PFSK-1 (cell line): ENCODE results near the gene RAP1GAP2.

Experiments used
- FOXP2 ChIP-seq: optimal IDR thresholded peaks from 2 replicates; pipeline ENCODE3; 2011; ENCODE audit warnings: borderline replicate concordance, control low read depth, inconsistent platforms; ENCODE audit not compliant: insufficient read depth; ENCODE audit errors: extremely low read length, extremely low read depth
- POLR2AphosphoS5 ChIP-seq: IDR thresholded peaks from 2 replicates; pipeline ENCODE4 v1.6.1; 2012; ENCODE audit warnings: low read depth, mild to moderate bottlenecking, control low read depth, low read length, moderate library complexity
- SIN3A ChIP-seq: IDR thresholded peaks from 2 replicates; pipeline ENCODE4 v1.6.1; 2012; ENCODE audit warnings: mild to moderate bottlenecking, low read length, moderate library complexity, borderline replicate concordance; ENCODE audit not compliant: insufficient read depth
- TAF1 ChIP-seq: IDR thresholded peaks from 2 replicates; pipeline ENCODE4 v1.6.1; 2012; ENCODE audit warnings: low read length, control low read depth, borderline replicate concordance; ENCODE audit not compliant: insufficient read depth
- TF ChIP-seq, protein P1 (sequence below), 2 experiments: IDR thresholded peaks; 2 replicates each; pipeline versions ENCODE4 v1.6.1 to v1.8.0; 2011 to 2012; ENCODE audit warnings: low read depth in 2 of 2, low read length in 2 of 2, control low read depth in 1 of 2, inconsistent platforms in 1 of 2, mild to moderate bottlenecking in 1 of 2, moderate library complexity in 1 of 2; ENCODE audit not compliant: insufficient read depth in 1 of 2

The RAP1GAP2 gene

DNA sequence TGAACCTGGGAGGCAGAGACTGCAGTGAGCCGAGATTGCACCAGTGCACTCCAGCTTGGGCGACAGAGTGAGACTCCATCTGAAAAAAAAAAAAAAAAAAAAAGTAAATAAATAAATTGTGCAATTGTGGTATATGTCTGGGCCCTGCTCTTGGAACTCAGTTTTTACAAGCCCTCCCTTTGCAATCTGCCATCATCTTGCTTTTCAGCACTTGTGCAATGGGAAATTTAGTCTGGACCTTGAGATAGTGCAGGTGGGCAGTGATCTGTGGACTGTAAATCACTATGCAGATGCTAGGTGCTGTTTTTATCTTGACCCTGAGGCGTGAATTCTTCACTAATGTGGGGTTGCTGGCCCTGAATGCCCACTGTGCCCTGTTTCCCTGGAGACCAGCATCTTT is 6.5 kb upstream of the RAP1GAP2 start:
- TF ChIP-seq, protein P1, sequence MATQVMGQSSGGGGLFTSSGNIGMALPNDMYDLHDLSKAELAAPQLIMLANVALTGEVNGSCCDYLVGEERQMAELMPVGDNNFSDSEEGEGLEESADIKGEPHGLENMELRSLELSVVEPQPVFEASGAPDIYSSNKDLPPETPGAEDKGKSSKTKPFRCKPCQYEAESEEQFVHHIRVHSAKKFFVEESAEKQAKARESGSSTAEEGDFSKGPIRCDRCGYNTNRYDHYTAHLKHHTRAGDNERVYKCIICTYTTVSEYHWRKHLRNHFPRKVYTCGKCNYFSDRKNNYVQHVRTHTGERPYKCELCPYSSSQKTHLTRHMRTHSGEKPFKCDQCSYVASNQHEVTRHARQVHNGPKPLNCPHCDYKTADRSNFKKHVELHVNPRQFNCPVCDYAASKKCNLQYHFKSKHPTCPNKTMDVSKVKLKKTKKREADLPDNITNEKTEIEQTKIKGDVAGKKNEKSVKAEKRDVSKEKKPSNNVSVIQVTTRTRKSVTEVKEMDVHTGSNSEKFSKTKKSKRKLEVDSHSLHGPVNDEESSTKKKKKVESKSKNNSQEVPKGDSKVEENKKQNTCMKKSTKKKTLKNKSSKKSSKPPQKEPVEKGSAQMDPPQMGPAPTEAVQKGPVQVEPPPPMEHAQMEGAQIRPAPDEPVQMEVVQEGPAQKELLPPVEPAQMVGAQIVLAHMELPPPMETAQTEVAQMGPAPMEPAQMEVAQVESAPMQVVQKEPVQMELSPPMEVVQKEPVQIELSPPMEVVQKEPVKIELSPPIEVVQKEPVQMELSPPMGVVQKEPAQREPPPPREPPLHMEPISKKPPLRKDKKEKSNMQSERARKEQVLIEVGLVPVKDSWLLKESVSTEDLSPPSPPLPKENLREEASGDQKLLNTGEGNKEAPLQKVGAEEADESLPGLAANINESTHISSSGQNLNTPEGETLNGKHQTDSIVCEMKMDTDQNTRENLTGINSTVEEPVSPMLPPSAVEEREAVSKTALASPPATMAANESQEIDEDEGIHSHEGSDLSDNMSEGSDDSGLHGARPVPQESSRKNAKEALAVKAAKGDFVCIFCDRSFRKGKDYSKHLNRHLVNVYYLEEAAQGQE (IDR thresholded peaks at IDR 0.05; ENCODE audit: insufficient read depth in 1 of 2, low read depth in 2 of 2, low read length in 2 of 2) = no peak

DNA sequence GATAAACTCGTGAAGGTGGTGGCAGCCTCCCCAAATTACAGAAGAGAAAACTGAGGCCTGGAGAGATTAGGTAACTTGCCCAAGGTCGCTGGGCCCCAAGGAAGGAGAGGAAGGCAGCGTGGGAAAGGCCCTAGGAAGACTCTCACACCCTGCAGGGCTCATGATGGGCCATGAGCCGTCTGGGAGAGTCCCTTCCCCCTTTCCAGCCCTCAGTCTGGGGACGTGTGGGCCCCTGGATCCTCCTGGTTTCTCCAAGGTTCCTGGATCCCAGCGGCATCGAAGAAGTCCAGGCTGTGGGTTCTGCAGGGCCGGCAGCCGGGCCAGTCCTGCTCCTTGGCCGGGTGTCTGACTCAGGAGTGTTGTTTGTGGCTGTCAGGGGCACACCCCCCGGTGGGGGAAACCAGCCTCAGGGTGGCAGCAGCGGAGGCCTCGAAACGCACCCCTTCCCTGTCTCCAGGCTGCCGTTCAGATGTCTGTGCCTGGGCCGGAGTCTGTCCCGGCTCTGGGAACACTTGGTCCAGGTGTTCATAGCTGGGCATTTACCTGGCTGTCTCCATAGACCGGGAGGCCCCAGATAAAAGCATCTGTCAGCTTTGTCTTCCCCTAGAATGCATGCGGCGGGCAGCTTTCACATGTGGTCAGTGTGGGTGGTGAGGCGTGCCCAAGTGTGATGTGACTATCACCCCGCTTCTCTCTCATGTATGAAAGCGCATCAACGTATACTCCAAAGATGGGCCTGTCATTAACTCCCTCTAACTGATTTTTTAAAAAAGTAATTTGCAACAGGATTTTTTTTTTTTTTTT is 3.7 kb upstream of the RAP1GAP2 start:
- TF ChIP-seq FOXP2 (no peak), SIN3A (no peak), POLR2AphosphoS5 (no peak), TAF1 (no peak)
- TF ChIP-seq, protein P1 (IDR thresholded peaks at IDR 0.05; ENCODE audit: insufficient read depth in 1 of 2, low read depth in 2 of 2, low read length in 2 of 2) = no peak

DNA sequence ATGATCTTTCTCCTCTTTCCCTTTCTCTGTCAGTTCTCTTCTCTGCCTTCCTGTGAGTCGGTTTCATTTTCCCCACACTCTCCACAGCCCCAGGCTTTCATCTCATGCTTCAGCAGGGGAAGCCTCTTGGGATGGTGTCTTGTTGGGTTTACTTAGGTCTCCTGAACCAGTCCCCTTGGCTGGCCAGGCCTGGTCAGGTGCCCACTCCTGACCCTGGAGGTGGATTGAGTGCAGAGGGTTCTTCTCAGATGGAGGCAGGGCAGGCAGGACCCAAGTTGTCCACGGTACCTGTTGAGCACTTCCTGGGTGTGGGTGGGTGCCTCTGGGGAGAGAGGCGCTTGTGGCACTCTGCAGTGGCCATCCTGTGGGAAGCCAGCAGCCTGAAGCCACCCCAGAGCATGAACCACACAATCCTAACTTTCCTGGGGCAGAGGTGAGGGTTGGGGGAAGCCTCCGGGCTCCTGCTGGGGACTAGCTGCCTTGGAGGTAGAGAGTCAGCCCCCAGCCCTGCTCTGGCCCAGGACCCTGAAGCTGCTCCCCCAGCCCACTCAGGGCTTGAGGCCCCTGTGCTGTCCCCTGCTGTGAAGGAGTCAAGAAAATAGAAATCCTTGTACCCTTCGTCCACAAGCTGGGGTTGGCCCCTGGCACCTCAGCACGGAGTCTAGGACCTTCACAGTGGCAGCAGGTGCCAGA is 2.0 kb upstream of the RAP1GAP2 start:
- TF ChIP-seq FOXP2 = no peak
- TF ChIP-seq TAF1 = no peak
- no peak for TF ChIP-seq SIN3A
- TF ChIP-seq POLR2AphosphoS5 = no peak
- TF ChIP-seq, protein P1 (IDR thresholded peaks at IDR 0.05; ENCODE audit: insufficient read depth in 1 of 2, low read depth in 2 of 2, low read length in 2 of 2) = no peak

DNA sequence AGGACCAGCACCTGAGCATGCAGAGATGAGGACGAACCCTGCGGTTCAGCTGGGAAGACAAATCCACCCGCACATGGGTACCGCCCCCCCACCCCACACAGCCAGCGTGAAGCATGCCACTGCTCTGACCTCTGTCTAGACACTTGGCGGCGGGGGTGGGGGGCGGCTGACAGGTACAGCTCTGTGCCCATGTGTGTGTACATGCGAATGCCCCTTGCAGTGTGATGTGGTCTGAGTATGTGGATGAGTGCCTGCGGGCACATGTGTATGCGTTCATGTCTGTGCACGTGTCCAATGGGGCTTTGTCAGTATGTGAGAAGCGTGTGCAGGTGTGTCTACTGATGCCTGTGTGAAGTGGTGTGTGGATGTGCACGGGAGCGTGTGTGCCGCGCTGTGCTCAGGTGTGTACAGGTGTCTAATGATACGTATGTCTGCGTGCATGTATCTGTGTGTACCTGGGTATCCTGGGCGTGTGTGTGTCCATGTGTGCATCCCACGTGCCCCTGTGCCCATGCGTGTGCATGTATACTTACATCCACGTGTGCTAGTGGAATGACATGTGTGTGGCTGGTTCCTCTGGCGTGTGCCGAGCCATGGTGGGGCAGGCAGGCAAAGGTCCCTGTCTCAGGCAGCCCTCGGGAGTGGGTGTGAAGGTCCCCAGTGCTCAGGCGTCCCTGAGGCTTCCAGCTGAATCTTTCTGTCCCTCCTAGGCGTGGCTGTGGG is 636 bp upstream of the RAP1GAP2 start:
- TF ChIP-seq POLR2AphosphoS5 (no peak), TAF1 (no peak), FOXP2 (no peak), SIN3A (no peak)
- TF ChIP-seq, protein P1 (IDR thresholded peaks at IDR 0.05; ENCODE audit: insufficient read depth in 1 of 2, low read depth in 2 of 2, low read length in 2 of 2) = no peak
